Activated T-cell treated with anti-CD3 and anti-CD28 coated beads for 24 hours (primary cell): Measurements from ENCODE around the gene DHX15.

Experiments used
- DNase-seq: peaks from one replicate; pipeline ENCODE4 v3.0.0-alpha.2; 2020; ENCODE audit warnings: low read depth

Gene DHX15

GRCh38 chr4:24582235-24582832 lies 2.0 kb downstream of the DHX15 start:
- no peak for DNase-seq

- DNase-seq: no peak
Observed at GRCh38 chr4:24578364-24578763, 6.0 kb downstream of the DHX15 start.

- no peak for DNase-seq
Observed at GRCh38 chr4:24576276-24576675, 8.1 kb downstream of the DHX15 start.

GRCh38 chr4:24574236-24574635 lies 10.1 kb downstream of the DHX15 start:
- DNase-seq: no peak

GRCh38 chr4:24573582-24573981 lies 10.8 kb downstream of the DHX15 start:
- DNase-seq: no peak

- DNase-seq: no peak
Observed at GRCh38 chr4:24570574-24571236, 13.6 kb downstream of the DHX15 start.

GRCh38 chr4:24570172-24570571 lies 14.2 kb downstream of the DHX15 start:
- no peak for DNase-seq

GRCh38 chr4:24569662-24570061 lies 14.7 kb downstream of the DHX15 start:
- no peak for DNase-seq

- DNase-seq: no peak
Observed at GRCh38 chr4:24568425-24568824, 15.9 kb downstream of the DHX15 start.

GRCh38 chr4:24565054-24565453 lies 19.3 kb downstream of the DHX15 start:
- no peak for DNase-seq

- DNase-seq: no peak
Observed at GRCh38 chr4:24564488-24564887, 19.9 kb downstream of the DHX15 start.

GRCh38 chr4:24561438-24562139 lies 22.8 kb downstream of the DHX15 start:
- DNase-seq: no peak

GRCh38 chr4:24560868-24561368 lies 23.4 kb downstream of the DHX15 start:
- DNase-seq: no peak

- DNase-seq: no peak
Observed at GRCh38 chr4:24559889-24560288, 24.5 kb downstream of the DHX15 start.

- no peak for DNase-seq
Observed at GRCh38 chr4:24559032-24559821, 25.1 kb downstream of the DHX15 start.

- DNase-seq: no peak
Observed at GRCh38 chr4:24557026-24558025, 27.0 kb downstream of the DHX15 start.

GRCh38 chr4:24551492-24552289 lies 32.7 kb downstream of the DHX15 start:
- DNase-seq: no peak

- DNase-seq: no peak
Observed at GRCh38 chr4:24550441-24551175, 33.7 kb downstream of the DHX15 start.

GRCh38 chr4:24547979-24548378 lies 36.4 kb downstream of the DHX15 start:
- DNase-seq: no peak
